Measurements from ENCODE around the gene BCCIP. TPM values are rescaled to one million over a fixed set of nuclear protein-coding genes. Genes with fewer than 3 reads are reported as not detected.

The BCCIP gene
- total and polyA plus RNA-seq, 2 of the 8 experiments (the other 6 are each of a cell fraction or from before 2014, with no cell fraction given), result 33.9 to 120 TPM

- POLR2A ChIA-PET (ENCODE audit: partially characterized antibody), result interaction anchor here (1.0 to 1.4 kb wide), 3 partner anchors 10 to 45 kb away, joined by 3 to 5 read pairs (median 3); no protein-coding TSS in a partner anchor
These were observed 41.3 kb upstream of the BCCIP start for GRCh38 chr10:125782054-125782453.

More at GRCh38 chr10:125782054-125782453, 41.3 kb upstream of the BCCIP start:
- Histone ChIP-seq H3K56ac (replicated peaks; ENCODE audit: insufficient read length, low read depth, low read length) (no peak overlapping the region), H2BK15ac (ENCODE audit: low read length) (no peak overlapping the region), H3K4me1 (replicated peaks in 1 of 4; ENCODE audit: control insufficient read depth in 3 of 4, insufficient read depth in 4 of 4, low read length in 3 of 4) (no peaks in the 10 kb centered on the region), H4K20me1 (replicated peaks in 1 of 2; ENCODE audit: control insufficient read depth in 1 of 2, insufficient read depth in 2 of 2, low read length in 2 of 2) (no peaks in the 10 kb centered on the region), H3K4ac (replicated peaks; ENCODE audit: insufficient read length, low read depth, low read length) (no peak overlapping the region), H2AK5ac (ENCODE audit: low read depth, low read length) (no peak overlapping the region), H3K18ac (ENCODE audit: extremely low read depth, low read length) (no peak overlapping the region), H4K91ac (replicated peaks; ENCODE audit: insufficient read length, low read length) (no peak overlapping the region), H4K5ac (ENCODE audit: insufficient read length, low read depth, low read length) (no peak overlapping the region), H3K23me2 (ENCODE audit: low read depth, low read length) (no peaks in the 10 kb centered on the region), H3K79me2 (ENCODE audit: control insufficient read depth in 1 of 2, insufficient read depth in 2 of 2, low read length in 2 of 2) (no peaks in the 10 kb centered on the region), H2AFZ (ENCODE audit: low read length) (no peak overlapping the region), H3K9me3 (ENCODE audit: insufficient read depth in 2 of 2, low read depth in 1 of 2, low read length in 1 of 2) (no peaks in the 10 kb centered on the region), H2BK5ac (ENCODE audit: low read depth, low read length) (no peak overlapping the region), H2BK20ac (ENCODE audit: low read length) (no peak overlapping the region), H3K4me3 (ENCODE audit: extremely low read depth in 1 of 4, insufficient read depth in 2 of 4, low read depth in 3 of 4, low read length in 4 of 4) (no peak overlapping the region), H3K9ac (replicated peaks in 1 of 4; ENCODE audit: extremely low read depth in 1 of 4, low read depth in 3 of 4, low read length in 3 of 4) (no peak overlapping the region), H4K8ac (ENCODE audit: extremely low read depth, insufficient read depth, low read length) (no peak overlapping the region), H3K27me3 (replicated peaks in 1 of 4; ENCODE audit: control insufficient read depth in 3 of 4, extremely low read depth in 1 of 4, insufficient read depth in 3 of 4, low read length in 3 of 4) (no peaks in the 10 kb centered on the region), H3K36me3 (ENCODE audit: control insufficient read depth in 2 of 4, insufficient read depth in 4 of 4, low read length in 3 of 4) (no peaks in the 10 kb centered on the region), H3K79me1 (ENCODE audit: low read depth, low read length) (no peaks in the 10 kb centered on the region), H3K14ac (ENCODE audit: insufficient read length) (no peak overlapping the region), H3K4me2 (ENCODE audit: insufficient read depth in 1 of 2, low read depth in 2 of 2, low read length in 2 of 2) (no peak overlapping the region), H2BK12ac (ENCODE audit: low read depth, low read length) (no peak overlapping the region), H3K27ac (ENCODE audit: low read depth, low read length) (no peak overlapping the region), H2BK120ac (replicated peaks; ENCODE audit: low read depth, low read length) (no peak overlapping the region), H3K23ac (ENCODE audit: insufficient read length) (no peak overlapping the region)
- FAIRE-seq, result no peak
- no peak for TF ChIP-seq FOSL1 (IDR thresholded peaks at IDR 0.05; ENCODE audit: insufficient read depth, low read depth, low read length)
- TF ChIP-seq BRCA1 (IDR thresholded peaks at IDR 0.05; ENCODE audit: low read depth, low read length), result no peak
- CTCF ChIA-PET (ENCODE audit: partially characterized antibody), result interaction anchor here (0.6 to 1.4 kb wide), 4 partner anchors 10 to 717 kb away, joined by 3 to 4 read pairs (median 4); no protein-coding TSS in a partner anchor
- WGBS, 2 experiments (ENCODE audit: extremely low coverage in 1 of 2, insufficient coverage in 1 of 2, insufficient read length in 1 of 2, insufficient replicate concordance in 2 of 2, low coverage in 1 of 2, low lambda C conversion rate in 2 of 2, missing lambda C conversion rate in 1 of 2), result 90% methylated on average over 11 of the region's 11 CpGs; no CpG with 5 or more reads in 1 of the 2 experiments
- no peak for DNase-seq (ENCODE audit: low read depth in 1 of 2, low spot score in 2 of 2)

All from H1 (cell line).